GM18907 (cell line): ENCODE results near the gene LRFN2.

Source experiments
- ATAC-seq: cut with Tn5 transposase; IDR thresholded peaks from one replicate; pipeline ENCODE4 v1.9.1; 2021; ENCODE audit warnings: mild to moderate bottlenecking, moderate library complexity; ENCODE audit not compliant: unreplicated experiment

Gene LRFN2

DNA sequence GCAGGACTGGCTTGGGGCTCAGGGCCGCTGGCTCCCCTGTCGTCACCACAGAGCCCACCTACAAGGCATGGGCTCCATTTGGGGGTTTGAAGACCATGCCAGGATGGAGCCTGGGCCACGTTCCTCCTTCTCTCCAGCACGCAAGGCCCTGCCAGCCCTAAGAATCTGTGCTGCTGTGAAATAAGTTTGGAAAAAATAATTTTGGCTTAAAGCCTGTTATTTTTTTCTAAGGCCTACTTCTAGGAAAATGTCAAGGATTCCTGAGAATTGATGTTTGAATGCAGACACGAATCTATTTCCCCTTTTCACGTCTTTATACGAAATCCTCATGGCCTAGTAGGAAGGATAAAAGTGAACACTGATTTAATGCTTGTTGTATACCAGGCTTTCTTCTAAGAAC, 107.5 kb downstream of the LRFN2 start:
- ATAC-seq, result no peak

DNA sequence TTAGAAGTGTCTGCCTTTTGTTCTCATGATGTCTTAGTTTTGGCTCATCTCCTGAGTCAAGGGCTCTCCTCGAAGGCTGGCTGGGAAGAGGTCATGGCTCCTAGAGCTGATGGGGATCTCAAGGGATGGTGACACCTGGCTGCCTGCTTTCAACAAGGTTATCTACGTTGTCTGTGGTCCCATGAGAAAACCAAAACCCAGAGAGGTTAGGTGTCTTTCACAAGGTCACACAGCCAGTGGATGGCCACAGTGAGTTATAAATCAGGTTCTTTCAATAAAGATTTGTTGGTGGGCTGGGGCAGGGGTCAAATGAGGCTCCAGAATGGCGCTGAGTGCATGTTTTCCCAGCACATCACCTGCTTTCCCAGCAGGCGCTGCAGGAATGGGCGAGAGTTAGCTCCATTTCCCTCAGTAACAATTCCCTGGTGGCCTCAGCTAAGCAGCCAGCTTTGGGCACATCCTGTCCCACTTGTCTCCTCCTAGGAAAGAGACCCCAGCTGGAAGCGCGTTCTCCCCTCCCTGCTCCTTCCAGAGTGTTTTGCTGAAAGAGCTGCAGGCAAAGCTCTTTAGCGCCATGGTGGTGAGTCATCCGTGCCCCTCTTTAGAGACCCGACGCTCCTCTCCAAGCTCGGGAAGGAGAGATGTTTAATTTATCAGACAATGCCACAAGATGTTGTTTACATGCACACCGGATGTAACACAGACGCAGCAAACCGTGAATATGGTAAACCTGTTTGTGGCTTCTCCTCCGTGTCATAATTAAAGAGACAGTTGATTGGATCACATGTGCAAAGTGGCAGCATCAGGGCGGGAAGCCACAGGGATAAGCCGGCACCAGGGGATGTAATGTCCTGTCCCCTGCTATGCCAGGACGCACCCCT, 109.7 kb downstream of the LRFN2 start:
- ATAC-seq, result no peak

DNA sequence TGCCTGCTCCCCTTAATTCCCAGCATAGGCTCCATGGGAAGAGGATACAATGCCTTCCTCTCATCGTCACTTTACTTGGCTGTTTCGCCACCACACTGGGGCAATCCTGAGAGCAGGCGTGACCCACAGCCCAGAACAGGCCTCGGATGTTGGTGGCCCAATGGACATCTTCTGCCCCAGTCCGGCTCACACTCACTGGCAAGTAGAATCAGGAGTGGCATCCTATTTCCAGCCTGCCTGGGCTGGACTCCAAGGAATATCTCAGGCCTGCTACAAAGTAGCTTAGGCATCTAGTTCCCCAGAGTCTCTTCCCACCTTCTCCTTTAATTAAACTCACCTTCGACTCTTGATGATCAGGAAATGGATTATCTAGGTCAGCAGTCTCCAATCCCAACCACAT, 110.5 kb downstream of the LRFN2 start:
- no peak for ATAC-seq

DNA sequence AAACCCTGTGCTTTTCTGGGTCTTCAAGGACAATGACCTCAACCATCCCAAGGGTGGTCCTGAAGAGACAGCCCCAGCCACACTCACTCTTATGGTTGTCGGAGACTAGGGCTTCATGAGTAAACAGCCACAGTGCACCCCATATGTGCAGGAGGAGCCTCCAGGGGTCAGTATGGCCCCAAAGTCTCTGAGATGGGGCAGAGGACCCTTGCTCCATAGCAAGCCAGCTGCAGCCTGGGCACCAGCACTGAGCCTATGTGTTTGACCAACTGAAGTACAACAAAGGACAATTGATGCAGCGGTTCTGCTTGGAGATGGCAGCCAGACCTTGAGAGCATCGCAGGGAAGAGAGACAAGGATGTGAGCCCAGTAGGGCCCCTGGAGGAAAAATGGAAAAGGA, 112.2 kb downstream of the LRFN2 start:
- no peak for ATAC-seq

DNA sequence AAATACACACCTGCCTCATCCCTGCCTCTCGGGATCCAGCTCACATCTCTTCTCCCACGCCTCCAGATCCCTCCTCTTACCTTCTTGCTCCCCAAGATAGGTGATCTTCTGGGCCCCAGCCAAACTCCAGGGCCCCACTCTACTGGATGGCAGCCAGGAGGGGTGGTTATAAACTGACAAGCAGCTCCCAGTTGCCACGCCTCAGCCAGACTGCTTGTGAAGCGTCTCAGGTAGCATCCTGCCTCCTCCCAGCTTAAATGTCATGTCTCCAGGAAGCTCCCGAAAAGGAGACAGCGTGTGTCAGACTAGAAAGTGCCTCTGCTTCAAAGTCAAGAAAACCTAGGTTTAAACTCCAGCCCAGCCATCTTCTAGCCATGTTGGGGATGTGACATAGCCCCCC, 114.1 kb downstream of the LRFN2 start:
- no peak for ATAC-seq

DNA sequence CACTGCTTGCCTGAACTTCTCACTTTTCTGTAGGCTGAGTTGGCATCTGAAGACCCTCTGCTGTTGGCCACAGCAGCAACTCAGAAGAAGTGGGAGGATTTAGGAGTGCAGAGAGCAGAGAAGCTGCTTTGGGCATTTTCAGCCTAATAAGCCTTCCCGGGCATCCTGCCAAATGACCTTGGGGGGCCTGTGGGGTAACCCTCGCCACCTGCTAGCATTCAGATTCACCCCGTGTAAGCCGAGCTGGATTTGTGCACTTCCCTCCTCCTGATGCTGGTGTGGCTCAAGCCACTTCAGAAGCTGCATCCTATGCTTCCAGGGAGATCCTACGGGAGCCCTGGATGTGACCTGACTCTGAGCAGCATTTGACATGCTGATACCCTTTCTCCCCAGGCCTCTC, 114.8 kb downstream of the LRFN2 start:
- ATAC-seq, result no peak

DNA sequence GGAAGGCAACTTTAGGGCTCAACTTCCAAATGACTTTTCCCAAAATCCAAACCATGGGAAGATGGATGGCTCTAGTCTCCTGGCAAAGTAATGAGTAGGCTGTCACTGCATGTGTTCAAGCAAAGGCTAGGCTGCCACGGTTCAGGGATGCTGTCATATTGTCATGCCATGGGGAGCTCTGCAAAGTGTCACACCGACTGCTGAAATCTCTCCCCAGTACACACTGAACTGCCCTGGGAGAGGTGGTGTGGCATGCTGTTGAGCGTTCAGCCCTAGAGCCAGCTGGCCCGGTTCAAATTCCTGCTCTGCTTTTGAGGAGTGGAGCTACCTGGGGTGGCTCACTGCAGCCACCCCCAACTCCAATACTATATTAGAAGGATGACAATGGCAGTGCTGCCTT, 115.9 kb downstream of the LRFN2 start:
- no peak for ATAC-seq

DNA sequence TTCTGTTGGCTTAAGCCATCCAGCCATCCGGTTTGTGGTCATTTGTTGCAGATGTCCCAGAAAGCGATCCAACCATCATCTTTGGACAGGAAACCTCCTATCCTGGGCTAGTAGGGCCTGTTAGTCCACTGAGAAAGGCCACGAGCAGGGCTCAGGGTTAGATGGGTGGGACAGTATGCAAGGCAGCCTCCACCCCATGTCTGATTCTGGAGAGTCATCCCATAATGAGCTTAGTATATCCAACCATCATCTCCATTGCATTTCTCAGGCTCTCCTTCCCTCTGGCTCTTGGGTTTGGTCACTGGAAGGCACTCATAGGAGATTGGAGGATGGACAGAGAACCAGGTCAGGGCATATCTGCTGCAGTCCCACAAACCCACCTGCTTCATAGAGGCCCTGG, 117.8 kb downstream of the LRFN2 start:
- ATAC-seq, result no peak

DNA sequence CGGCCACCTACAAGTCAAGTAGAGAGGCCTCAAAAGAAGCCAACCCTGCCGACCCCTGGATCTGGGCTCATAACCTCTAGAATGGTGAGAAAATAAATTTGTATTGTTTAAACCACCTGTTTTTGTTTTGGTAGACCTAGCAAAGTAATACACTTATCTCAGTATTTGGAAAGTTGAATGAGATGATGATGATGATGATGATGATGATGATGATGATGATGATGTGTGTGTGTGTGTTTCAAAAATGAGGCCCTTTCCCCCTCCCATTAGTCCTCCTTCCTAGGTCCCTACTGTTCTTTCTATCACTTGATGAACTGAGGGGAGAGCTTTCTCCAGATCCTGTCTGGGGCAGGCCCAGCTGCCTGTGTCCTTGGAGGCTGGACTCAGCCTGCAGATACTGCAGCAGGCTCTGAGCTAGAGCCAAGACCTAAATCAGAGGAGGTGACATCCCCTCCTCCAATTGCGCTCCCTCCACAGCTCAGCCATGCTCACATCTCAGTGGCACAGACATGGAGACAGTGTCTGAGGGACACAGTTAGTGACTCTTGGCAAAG, 120.1 kb downstream of the LRFN2 start:
- ATAC-seq, result no peak

DNA sequence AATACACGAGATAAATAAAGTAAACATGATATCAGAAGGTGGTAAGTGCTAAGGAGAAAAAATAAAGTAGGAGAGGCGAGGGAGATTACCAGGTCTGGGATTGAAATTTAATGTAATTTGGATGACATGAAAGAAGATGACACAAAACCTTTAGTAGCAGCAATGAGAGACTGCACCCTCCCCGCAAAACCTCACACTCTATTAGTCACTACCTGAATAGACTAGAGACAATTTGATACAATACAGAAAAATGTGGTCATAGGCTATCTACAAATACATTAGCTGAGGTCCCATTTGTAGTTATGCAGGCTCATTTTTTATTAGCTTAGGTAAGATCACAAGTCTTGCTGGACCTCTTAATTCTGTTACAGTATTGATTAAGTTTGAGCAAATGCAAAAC, 125.5 kb downstream of the LRFN2 start:
- ATAC-seq, result no peak

DNA sequence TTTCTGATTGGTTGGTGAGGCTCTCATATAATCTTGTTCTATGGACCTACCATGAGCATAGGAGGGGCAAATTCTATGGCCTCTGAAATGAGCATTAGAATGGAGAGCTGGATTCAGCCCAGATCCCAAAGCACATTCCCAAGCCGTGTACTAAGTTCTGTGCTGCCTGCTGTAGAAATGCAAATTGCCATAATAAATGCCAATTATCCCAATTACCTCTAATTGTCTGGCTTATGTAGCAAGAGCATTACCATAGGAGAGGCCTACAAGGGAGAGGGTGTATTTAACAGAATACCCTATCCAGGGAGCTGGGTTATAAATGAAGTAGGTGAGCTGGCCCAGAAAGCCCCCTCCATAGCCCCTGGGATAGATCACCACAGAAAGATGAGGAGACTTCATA, 126.8 kb downstream of the LRFN2 start:
- no peak for ATAC-seq

DNA sequence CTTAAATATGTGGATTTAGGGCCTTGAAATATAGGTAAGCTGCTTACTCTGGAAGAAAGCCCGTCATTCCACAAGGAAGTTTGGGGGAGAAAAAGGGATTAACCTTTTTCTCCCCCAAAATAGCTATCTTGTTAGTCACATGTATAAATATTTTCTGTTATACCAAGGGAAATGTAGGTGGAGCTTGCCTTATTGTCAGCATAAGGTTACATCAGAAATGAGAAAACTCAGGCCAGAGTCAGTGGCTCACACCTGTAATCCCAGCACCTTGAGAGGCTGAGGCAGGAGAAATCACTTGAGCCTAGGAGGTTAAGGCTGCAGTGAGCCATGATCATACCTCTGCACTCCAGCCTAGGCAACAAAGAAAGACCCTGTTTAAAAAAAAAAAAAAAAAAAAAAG, 129.9 kb downstream of the LRFN2 start:
- ATAC-seq, result no peak

DNA sequence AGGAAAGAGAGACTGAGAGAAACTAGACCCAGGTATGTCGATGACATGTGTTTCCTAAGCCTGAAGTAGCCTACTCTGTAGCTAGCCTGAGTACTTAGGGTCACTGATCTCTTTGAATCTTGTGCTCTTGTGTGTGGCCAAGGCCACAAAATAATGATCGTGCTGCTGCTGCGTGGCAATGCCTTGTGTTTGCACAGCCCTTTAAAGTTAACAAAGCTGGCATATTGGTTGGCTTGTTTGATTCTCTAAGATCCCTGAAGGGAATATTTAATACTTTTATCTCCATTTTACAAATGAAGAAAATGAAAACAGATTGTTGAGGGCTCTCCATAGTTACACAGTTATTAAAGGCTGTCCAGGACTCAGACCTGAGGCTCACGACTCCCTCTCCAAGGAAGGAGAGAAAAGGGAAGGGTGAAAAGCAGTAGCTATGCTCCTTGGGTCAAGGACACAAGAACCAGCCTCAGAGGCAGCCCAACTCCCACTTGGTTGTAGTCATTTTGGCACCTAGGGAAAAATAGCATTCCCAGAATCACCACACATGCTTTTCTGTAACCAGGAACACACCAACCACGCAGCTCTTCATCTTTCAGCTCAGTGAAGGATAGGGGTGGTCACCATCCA, 130.7 kb downstream of the LRFN2 start:
- ATAC-seq, result no peak

DNA sequence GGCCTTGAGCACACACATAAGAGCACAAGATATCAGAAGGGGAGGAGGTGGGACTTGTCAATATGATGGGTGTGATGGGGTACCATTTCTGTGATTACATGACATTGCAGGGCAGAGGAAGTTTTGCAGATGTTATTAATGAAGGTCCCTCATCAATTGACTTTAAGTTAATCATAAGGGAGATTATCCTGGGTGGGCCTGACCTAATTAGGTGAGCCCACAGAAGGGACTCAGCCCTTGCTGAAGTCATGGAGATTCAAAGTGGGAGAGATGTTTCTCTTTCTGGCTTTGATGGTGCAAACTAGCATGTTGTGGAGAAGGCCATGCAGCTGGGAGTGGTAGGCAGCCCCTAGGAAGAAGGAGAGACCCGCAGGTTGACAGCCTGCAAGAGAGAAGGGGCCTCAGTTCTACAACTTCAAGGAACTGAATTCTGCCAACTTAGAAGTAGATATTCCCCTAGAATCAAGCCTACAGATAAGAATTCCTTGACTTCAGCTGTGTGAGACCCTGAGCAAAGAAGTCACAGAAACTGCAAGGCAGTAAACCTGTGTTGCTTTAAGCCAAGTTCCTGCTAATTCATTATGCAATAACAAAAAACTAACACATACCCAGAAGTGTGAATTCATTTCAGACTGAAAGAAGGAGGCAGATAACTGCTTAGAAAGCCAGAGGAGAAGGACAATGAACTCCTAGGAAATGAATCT, 131.3 kb downstream of the LRFN2 start:
- ATAC-seq, result no peak

DNA sequence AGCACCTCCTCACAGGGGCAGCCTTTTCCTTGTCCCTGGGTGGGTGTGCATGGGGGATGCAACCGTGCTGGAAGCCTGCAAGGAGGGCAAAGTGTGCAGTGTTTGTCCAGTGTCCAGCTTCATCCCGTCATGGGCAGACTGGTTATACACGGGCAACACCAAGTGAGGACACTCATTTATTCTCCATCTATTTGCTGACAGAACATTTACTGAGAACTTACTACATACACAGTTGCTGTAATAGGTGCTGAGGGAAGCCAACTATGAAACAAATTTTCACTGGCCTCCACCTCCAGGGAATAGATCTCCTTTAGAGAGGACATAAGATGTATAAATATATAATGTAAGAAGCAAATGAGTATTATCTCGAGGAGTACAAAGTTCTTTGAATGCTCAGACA, 136.7 kb downstream of the LRFN2 start:
- ATAC-seq, result no peak

DNA sequence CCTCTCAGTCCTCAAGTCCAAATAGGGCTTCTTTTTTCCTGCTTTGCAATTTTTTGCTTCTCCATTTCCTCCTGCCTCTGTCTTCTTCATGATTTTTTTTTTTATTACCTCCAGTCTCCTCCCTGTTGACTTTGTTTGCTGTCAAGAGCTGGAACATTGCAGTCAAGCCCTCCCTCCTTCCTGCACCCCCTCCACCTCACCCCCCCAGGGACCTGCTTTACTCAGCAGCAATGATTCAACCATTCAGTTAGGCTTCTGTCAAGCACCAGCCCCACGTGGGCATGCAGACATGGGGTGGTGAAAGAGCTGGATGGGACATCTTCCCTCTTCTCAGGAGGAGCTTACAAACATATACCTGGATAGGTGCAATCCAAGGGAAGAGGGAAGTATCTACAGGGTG, 142.4 kb downstream of the LRFN2 start:
- no peak for ATAC-seq

DNA sequence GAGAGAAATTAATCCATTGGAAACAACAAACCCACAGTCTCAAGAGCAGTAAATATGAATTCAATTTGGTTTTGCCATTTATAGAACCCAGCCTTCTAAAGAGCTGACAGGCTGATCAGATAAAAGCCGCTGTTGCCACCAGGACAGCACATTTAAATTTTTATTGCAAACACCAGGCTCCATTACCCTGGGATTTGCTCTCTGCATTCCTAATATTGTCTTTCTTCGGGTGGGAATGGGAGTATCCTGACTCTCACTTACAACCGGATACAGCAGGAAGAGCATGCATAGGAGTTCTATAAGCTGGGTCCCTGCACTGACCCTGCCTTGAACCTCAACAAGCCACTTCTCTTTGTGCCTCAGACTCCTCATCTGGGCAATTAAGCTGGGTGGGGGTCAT, 142.9 kb downstream of the LRFN2 start:
- ATAC-seq, result no peak

DNA sequence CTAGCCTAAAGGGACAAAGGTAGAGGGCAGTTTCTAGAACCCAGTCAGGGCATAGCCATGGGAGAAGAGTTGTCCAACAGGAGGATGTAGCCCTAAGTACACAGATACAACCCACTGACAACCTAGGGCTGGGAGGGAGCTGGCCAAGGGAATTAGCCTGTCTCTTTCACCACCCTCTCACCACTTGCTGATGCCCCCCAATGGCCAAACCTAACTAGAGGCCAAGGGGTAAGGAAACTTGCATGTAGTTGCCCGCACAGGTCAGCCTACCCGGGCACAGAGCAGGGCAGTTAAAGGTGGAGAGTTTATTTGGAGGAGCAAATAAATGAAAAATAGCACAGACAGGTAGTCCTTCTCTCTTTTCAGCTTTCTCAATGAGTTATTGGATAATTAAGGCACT, 143.3 kb downstream of the LRFN2 start:
- no peak for ATAC-seq

DNA sequence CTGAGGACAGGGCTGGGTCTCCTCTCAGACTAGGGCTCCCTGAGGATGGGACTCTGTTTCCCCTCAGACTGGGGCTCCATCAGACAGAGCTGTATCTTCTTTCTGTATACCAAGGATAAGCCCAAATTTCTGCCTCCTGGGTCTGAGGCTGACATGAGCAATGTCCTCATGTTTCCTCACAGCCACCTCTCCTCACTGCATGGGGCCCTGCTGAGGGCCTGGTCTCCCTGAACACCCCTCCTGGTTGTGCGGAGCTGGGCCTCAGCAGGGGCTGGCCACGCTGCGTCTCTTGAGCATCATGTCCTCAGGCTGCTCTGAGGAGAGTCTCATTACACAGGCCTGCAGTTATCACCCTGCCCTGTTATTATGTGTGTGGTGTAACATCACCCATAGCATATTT, 144.6 kb downstream of the LRFN2 start:
- ATAC-seq, result no peak

DNA sequence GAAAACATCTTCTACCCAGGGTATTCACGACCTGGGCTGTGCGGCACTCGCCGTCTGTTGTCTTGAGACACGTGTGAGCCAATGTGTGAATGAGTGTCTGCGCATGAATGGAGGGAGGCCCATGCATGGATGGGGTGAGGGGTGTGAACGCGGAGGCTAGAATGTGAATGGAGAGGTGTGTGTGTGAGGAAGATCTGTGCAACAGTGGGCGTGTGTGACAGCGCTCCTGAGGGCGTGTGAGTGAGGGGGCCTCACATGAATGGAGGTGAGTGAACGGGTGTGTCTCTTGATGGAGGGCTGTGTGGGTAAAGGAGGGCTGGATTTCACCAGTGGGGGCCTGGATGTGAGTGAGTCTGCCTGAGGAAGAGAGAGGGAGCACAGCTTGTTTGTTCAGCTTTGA, 146.0 kb downstream of the LRFN2 start:
- no peak for ATAC-seq

DNA sequence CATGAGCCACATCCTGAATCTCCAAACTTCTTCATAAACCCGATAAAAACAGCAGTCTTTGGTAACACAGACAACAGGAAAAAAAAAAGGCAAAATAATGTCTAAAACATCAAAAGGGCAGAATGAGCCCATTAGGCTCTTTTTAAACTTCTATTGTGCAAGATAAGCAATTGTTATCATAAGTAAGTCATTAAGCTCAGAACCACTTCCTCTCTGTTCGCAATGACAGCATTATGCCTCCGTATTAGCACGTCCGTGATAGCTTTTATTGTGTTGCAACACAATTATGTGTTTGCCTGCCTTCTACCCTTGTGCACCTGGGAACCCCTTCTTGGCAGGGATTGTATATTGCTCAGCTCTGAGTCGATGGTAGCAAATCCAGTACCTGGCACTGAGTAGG, 147.1 kb downstream of the LRFN2 start:
- no peak for ATAC-seq
